Measurements from ENCODE around the gene SULT1A1. TPM values are rescaled to one million over a fixed set of nuclear protein-coding genes. Genes with fewer than 3 reads are reported as not detected.

SULT1A1 gene
- total RNA-seq, 1 donor from 2014 or later: 12.0 TPM

GRCh38 chr16:28558456-28558855, 51.4 kb downstream of the SULT1A1 start:
- DNase-seq: no peak

DNA sequence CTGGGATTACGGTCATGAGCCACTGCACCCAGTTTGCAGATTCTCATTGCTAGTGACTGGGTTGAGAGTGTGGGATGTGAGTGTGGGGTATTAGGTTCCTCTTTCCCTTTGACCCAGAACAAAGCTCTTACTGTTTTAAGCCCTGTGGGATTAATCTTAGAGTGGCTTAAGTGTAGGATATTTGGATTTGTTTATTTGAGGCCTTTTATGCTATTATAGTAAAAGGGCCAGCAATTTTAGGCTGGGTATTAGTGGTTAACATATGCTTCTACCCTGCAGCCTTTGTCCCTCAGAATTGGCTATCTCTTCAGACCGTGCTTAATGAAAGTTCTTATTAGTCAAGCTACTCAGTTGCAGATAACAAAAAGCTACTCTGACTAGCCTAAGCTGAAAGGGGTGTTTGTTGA, 52.9 kb downstream of the SULT1A1 start:
- no peak for DNase-seq

GRCh38 chr16:28555561-28555960, 54.3 kb downstream of the SULT1A1 start:
- no peak for DNase-seq

Other genes starting within 250 kb of the SULT1A1 start
- 1.9 TPM for gene NPIPB6, start 246.5 kb downstream of the SULT1A1 start, total RNA-seq
- 59.1 TPM for gene EIF3CL, start 206.2 kb downstream of the SULT1A1 start, total RNA-seq
- gene NPIPB7, start 137.7 kb downstream of the SULT1A1 start, total RNA-seq: not detected
- gene CLN3, start 118.0 kb downstream of the SULT1A1 start, total RNA-seq: 14.6 TPM
- 1.7 TPM for gene APOBR, start 115.4 kb downstream of the SULT1A1 start, total RNA-seq
- gene IL27, start 103.2 kb downstream of the SULT1A1 start, total RNA-seq: not detected
- gene NUPR1, start 71.1 kb downstream of the SULT1A1 start, total RNA-seq: 8.4 TPM
- gene SGF29, start 56.1 kb downstream of the SULT1A1 start, total RNA-seq: 9.4 TPM
- gene SULT1A2, start 13.0 kb downstream of the SULT1A1 start, total RNA-seq: 0.39 TPM
- gene NPIPB8, start 28.0 kb upstream of the SULT1A1 start, total RNA-seq: 1.7 TPM
- gene EIF3C, start 101.4 kb upstream of the SULT1A1 start, total RNA-seq: 170 TPM
- 6.3 TPM for gene NPIPB9, start 141.7 kb upstream of the SULT1A1 start, total RNA-seq
- 48.2 TPM for gene ATXN2L, start 213.0 kb upstream of the SULT1A1 start, total RNA-seq
- 51.9 TPM for gene TUFM, start 236.3 kb upstream of the SULT1A1 start, total RNA-seq

Measured in skin of body (tissue), 2 donors.